GM12878 (cell line): Measurements from ENCODE around the gene RNF175. TPM values are rescaled to one million over a fixed set of nuclear protein-coding genes. Genes with fewer than 3 reads are reported as not detected.

Source experiments
- ATAC-seq: fragments of 200-7000 bp; cut with Tn5 transposase; 3 replicates; pipeline ENCODE4 v1.9.1; 2020; ENCODE audit warnings: mild to moderate bottlenecking, moderate library complexity
- BruUV-seq: library from RNA; stranded (reverse); fragments of 400-500 nt; replicated peaks from 2 replicates; lab custom pipeline; 2021; lab: Mats Ljungman, UMichigan
- CTCF ChIA-PET: fragments of 300-600 bp; sonication (Branson Sonifier 250); formaldehyde crosslinking; extraction: SDS; loops from one replicate; lab custom pipeline; 2021; ENCODE audit warnings: inconsistent platforms; lab: Yijun Ruan, JAX
- POLR2A ChIA-PET: fragments of 350-600 bp; formaldehyde crosslinking; extraction: SDS; loops from one replicate; lab custom pipeline; 2021; ENCODE audit warnings: inconsistent platforms; lab: Charles Lee
- RAD21 ChIA-PET: fragments of 300-600 bp; sonication (Branson Sonifier 250); formaldehyde crosslinking; loops from one replicate; lab custom pipeline; 2023; ENCODE audit warnings: antibody characterized with exemption; ENCODE audit not compliant: unreplicated experiment; lab: Charles Lee
- SMC1A ChIA-PET: fragments of 300-600 bp; sonication (Branson Sonifier 250); formaldehyde crosslinking; loops from one replicate; lab custom pipeline; 2023; ENCODE audit not compliant: unreplicated experiment, uncharacterized antibody; lab: Charles Lee
- DNase-seq: peaks from one replicate; pipeline ENCODE4 v3.0.0-alpha.2; 2011; ENCODE audit warnings: low read depth, low spot score
- FAIRE-seq: peaks from 3 replicates; lab custom pipeline; 2011; peaks lifted over from hg19 to GRCh38; lab: Jason Lieb, UNC
- H2AFZ ChIP-seq: 2 replicates; pipeline ENCODE4 v1.6.0; 2011; ENCODE audit warnings: low read depth, low read length, control low read depth; ENCODE audit not compliant: control insufficient read depth
- H3K27ac ChIP-seq: 2 replicates; pipeline ENCODE4 v1.5.1; 2011; ENCODE audit warnings: control low read depth; ENCODE audit not compliant: control insufficient read depth, insufficient read depth
- H3K27me3 ChIP-seq, 2 experiments: replicated peaks in 1 of 2; 2 replicates each; pipeline versions ENCODE4 v1.6.0 to v1.6.1; 2011; ENCODE audit warnings: low read length in 1 of 2; ENCODE audit not compliant: control insufficient read depth in 2 of 2, insufficient read depth in 2 of 2
- H3K36me3 ChIP-seq, 2 experiments: 2 replicates each; pipeline ENCODE4 v1.5.1; 2011; ENCODE audit warnings: low read length in 1 of 2; ENCODE audit not compliant: control insufficient read depth in 2 of 2, insufficient read depth in 2 of 2
- H3K4me1 ChIP-seq: 2 replicates; pipeline ENCODE4 v1.6.1; 2011; ENCODE audit warnings: mild to moderate bottlenecking, low read length, moderate library complexity, mixed read lengths; ENCODE audit not compliant: control insufficient read depth, insufficient read depth
- H3K4me2 ChIP-seq: 2 replicates; pipeline ENCODE4 v1.6.0; 2011; ENCODE audit warnings: control low read depth; ENCODE audit not compliant: control insufficient read depth, insufficient read depth
- H3K4me3 ChIP-seq: fragments of 200-600 bp; sonication (generic); 2 replicates; pipeline ENCODE4 v1.5.1; 2016
- H3K79me2 ChIP-seq: 2 replicates; pipeline ENCODE4 v1.6.0; 2011; ENCODE audit warnings: low read length; ENCODE audit not compliant: control insufficient read depth, insufficient read depth
- H3K9ac ChIP-seq: 2 replicates; pipeline ENCODE4 v1.8.0; 2011; ENCODE audit warnings: low read length, control low read depth, mixed read lengths; ENCODE audit not compliant: control insufficient read depth, insufficient read depth
- H3K9me3 ChIP-seq: replicated peaks from 3 replicates; pipeline ENCODE4 v1.5.1; 2011; ENCODE audit warnings: mild to moderate bottlenecking, low read length; ENCODE audit not compliant: control insufficient read depth, insufficient read depth
- H4K20me1 ChIP-seq: 2 replicates; pipeline ENCODE4 v1.6.0; 2011; ENCODE audit not compliant: control insufficient read depth, insufficient read depth
- E4F1 ChIP-seq: fragments of 450-650 bp; IDR thresholded peaks from 2 replicates; pipeline ENCODE4 v1.6.1; 2018; ENCODE audit warnings: borderline replicate concordance, mild to moderate bottlenecking; ENCODE audit not compliant: partially characterized antibody
- PKNOX1 ChIP-seq: fragments of 450-650 bp; IDR thresholded peaks from 2 replicates; pipeline ENCODE4 v1.6.1; 2016; ENCODE audit warnings: mild to moderate bottlenecking
- STAT1 ChIP-seq: fragments of 450-650 bp; conservative IDR thresholded peaks from 2 replicates; pipeline ENCODE4 v1.6.1; 2014; ENCODE audit warnings: antibody characterized with exemption, mild to moderate bottlenecking
- ZNF217 ChIP-seq: fragments of 450-650 bp; IDR thresholded peaks from 2 replicates; pipeline ENCODE4 v1.6.1; 2017; ENCODE audit warnings: antibody characterized with exemption, mild to moderate bottlenecking
- ZNF24 ChIP-seq: fragments of 450-650 bp; IDR thresholded peaks from 2 replicates; pipeline ENCODE4 v1.6.1; 2017; ENCODE audit warnings: antibody characterized with exemption, mild to moderate bottlenecking
- whole genome bisulfite sequencing: methylation state at CpG from one replicate; pipeline ENCODE4 v1.1.6; 2016; ENCODE audit warnings: low lambda C conversion rate; ENCODE audit not compliant: insufficient replicate concordance, insufficient coverage; ENCODE audit errors: missing lambda C conversion rate; 5-methylcytosine and 5-hydroxymethylcytosine counted together
- in situ Hi-C: fragments of 300-500 bp; cut with MboI; formaldehyde crosslinking; loops from 9 replicates; pipeline ENCODE4 v1.14.3; 2018; ENCODE audit warnings: mixed read lengths
- intact Hi-C: fragments of 100-400 bp; cut with micrococcal nuclease; formaldehyde crosslinking; loops from one replicate; pipeline ENCODE4 v1.14.2; 2022; ENCODE audit not compliant: unreplicated experiment
- polyA plus RNA-seq, 11 experiments: library from polyadenylated mRNA; depleted of rRNA in 4 of 11; unstranded in 6 of 11; stranded (reverse) in 5 of 11; fragments of >200 nt; fragmentation: Nextera tagmentation in 4 of 11; fragmentation: Illumina TruSeq in 1 of 11; extraction: Ambion mirVana in 4 of 11; extraction: Trizol in 1 of 11; gene quantifications; 1 replicate in 1 of 11; 2 replicates in 10 of 11; pipeline versions ENCODE4 v1.2.1 to v1.2.3, GENCODE V29; 2011 to 2016; ENCODE audit warnings: inconsistent platforms in 2 of 11, missing spikeins in 2 of 11, low read depth in 1 of 11
- total RNA-seq, 4 experiments: library from RNA; depleted of rRNA in 3 of 4; stranded (reverse); fragments of >200 nt in 3 of 4; fragmentation: Illumina TruSeq in 1 of 4; extraction: Trizol in 1 of 4; gene quantifications; 2 replicates each; pipeline versions ENCODE4 v1.2.1 to v1.2.3, GENCODE V29; 2013 to 2021

RNF175 gene
- total and polyA plus RNA-seq, 10 of the 15 experiments (the other 5 are each of a cell fraction or from before 2014, with no cell fraction given), result not detected

GRCh38 chr4:153808175-153808574 is 48.4 kb upstream of the RNF175 start:
- Histone ChIP-seq H3K9ac (no peak overlapping the region), H3K4me1 (no peaks in the 10 kb centered on the region), H3K27me3 (no peaks in the 10 kb centered on the region), H3K27ac (no peak overlapping the region), H4K20me1 (no peaks in the 10 kb centered on the region), H2AFZ (no peak overlapping the region), H3K9me3 (no peaks in the 10 kb centered on the region; the same call in 2 of the 3 replicates), H3K36me3 (no peaks in the 10 kb centered on the region), H3K79me2 (no peaks in the 10 kb centered on the region)
- intact Hi-C loops (no loop called here), in situ Hi-C loops (no loop called here)
- ChIA-PET SMC1A (no interaction called here), POLR2A (no interaction called here), RAD21 (no interaction called here)
- FAIRE-seq, result no peak
- no peak for DNase-seq
- BruUV-seq, result no TSS peak
- no peak for ATAC-seq
- TF ChIP-seq ZNF217 (no peak), E4F1 (no peak), STAT1 (no peak), PKNOX1 (no peak), ZNF24 (no peak)
- TF ChIP-seq, all 136 proteins: peak for 0
- Histone ChIP-seq H3K4me2 (no peak overlapping the region), H3K4me3 (no peak overlapping the region)
- 32% methylated on average over 1 of the region's 1 CpG for WGBS
- CTCF ChIA-PET, result no interaction called here
